H1 (cell line): Measurements from ENCODE around the gene INPP5B.

Experiments used
- EZH2 ChIP-seq: fragments of 200-600 bp; sonication (generic); IDR thresholded peaks from 2 replicates; pipeline ENCODE4 v1.7.1; 2012; ENCODE audit warnings: low read depth, mild to moderate bottlenecking, moderate library complexity, low read length, inconsistent platforms; ENCODE audit not compliant: severe bottlenecking
- HDAC2 ChIP-seq, 2 experiments: fragments of 300-600 bp in 1 of 2; sonication (generic) in 1 of 2; IDR thresholded peaks; 2 replicates each; pipeline ENCODE4 v1.6.1; 2011 to 2012; ENCODE audit warnings: low read depth in 2 of 2, low read length in 2 of 2, mild to moderate bottlenecking in 2 of 2, moderate library complexity in 2 of 2, borderline replicate concordance in 1 of 2, inconsistent platforms in 1 of 2
- RAD21 ChIP-seq, 2 experiments: IDR thresholded peaks in 1 of 2; conservative IDR thresholded peaks in 1 of 2; 2 replicates each; pipeline ENCODE4 v1.6.1; 2011; ENCODE audit warnings: low read depth in 2 of 2, low read length in 2 of 2, improper control_type of control experiment in 1 of 2, inconsistent platforms in 1 of 2, mild to moderate bottlenecking in 1 of 2, moderate library complexity in 1 of 2
- RBBP5 ChIP-seq: IDR thresholded peaks from 2 replicates; pipeline ENCODE4 v1.7.1; 2012; ENCODE audit warnings: low read depth, mild to moderate bottlenecking, inconsistent platforms, low read length, moderate library complexity, borderline replicate concordance
- RNF2 ChIP-seq: fragments of 200-900, 300-1000 bp; sonication (generic); IDR thresholded peaks from 2 replicates; pipeline ENCODE4 v1.7.1; 2016; ENCODE audit warnings: borderline replicate concordance, low read depth, mild to moderate bottlenecking, antibody characterized with exemption, low read length; ENCODE audit not compliant: poor library complexity, severe bottlenecking; ENCODE audit errors: missing control alignments
- RXRA ChIP-seq: IDR thresholded peaks from 2 replicates; pipeline ENCODE4 v1.6.1; 2011; ENCODE audit warnings: low read depth, mild to moderate bottlenecking, low read length, moderate library complexity; ENCODE audit not compliant: insufficient read depth
- TCF12 ChIP-seq: IDR thresholded peaks from 2 replicates; pipeline ENCODE4 v1.6.1; 2011; ENCODE audit warnings: low read depth, mild to moderate bottlenecking, low read length
- TF ChIP-seq, protein P1 (sequence below), 3 experiments: IDR thresholded peaks; 1 replicate in 2 of 3; 2 replicates in 1 of 3; pipeline versions ENCODE4 v1.5.1 to v1.6.1; 2011; ENCODE audit warnings: low read length in 3 of 3, mild to moderate bottlenecking in 3 of 3, inconsistent platforms in 2 of 3, low read depth in 1 of 3, moderate library complexity in 1 of 3; ENCODE audit not compliant: insufficient read depth in 1 of 3; ENCODE audit errors: control extremely low read depth in 1 of 3
- TF ChIP-seq, protein P2 (sequence below): IDR thresholded peaks from 2 replicates; pipeline ENCODE4 v1.6.1; 2012; ENCODE audit warnings: inconsistent platforms

DNA sequence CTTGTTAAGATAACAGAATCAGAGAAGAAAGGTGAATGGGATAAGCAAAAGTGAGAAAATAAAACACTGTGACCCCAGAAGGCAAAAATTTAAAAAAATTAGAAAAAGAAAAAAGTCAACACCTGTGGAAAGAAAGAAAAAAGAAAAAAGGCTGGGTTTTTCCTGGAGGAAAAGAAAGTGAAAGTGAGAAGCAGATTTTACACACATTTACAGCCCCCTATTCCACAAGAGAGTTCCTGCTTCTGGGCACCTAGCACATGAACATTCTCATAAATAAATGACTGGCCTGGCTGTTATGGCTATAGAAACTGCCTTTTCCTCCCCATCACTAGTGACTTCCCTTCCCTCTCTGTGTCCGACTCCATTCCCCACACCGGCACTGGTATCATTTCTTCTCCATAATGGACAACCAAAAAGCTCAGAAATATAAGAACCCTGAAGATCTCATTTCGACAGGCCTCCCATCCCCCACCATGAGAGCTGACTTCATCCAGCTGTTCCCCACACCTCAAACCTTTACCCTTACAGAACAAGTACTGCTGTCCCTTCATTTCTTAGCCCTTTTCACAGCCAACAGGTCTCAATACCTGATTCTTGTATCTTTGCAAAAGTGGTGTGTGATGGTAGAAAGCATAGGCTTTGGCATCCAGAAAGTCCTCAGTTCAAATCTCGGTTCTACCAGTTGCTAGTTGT, 100.1 kb downstream of the INPP5B start:
- TF ChIP-seq RBBP5 (no peak), TCF12 (no peak), RAD21 (IDR thresholded peaks at IDR 0.05 in 1 of 2, conservative IDR thresholded peaks at IDR 0.05 in 1 of 2; ENCODE audit: low read depth in 2 of 2, low read length in 2 of 2) (no peak), HDAC2 (IDR thresholded peaks at IDR 0.05; ENCODE audit: borderline replicate concordance in 1 of 2, low read depth in 2 of 2, low read length in 2 of 2) (no peak), RNF2 (no peak), EZH2 (no peak), RXRA (no peak)
- TF ChIP-seq, protein P1, sequence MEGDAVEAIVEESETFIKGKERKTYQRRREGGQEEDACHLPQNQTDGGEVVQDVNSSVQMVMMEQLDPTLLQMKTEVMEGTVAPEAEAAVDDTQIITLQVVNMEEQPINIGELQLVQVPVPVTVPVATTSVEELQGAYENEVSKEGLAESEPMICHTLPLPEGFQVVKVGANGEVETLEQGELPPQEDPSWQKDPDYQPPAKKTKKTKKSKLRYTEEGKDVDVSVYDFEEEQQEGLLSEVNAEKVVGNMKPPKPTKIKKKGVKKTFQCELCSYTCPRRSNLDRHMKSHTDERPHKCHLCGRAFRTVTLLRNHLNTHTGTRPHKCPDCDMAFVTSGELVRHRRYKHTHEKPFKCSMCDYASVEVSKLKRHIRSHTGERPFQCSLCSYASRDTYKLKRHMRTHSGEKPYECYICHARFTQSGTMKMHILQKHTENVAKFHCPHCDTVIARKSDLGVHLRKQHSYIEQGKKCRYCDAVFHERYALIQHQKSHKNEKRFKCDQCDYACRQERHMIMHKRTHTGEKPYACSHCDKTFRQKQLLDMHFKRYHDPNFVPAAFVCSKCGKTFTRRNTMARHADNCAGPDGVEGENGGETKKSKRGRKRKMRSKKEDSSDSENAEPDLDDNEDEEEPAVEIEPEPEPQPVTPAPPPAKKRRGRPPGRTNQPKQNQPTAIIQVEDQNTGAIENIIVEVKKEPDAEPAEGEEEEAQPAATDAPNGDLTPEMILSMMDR (IDR thresholded peaks at IDR 0.05; ENCODE audit: control extremely low read depth in 1 of 3, insufficient read depth in 1 of 3, low read depth in 1 of 3, low read length in 3 of 3): no peak
- TF ChIP-seq, protein P2, sequence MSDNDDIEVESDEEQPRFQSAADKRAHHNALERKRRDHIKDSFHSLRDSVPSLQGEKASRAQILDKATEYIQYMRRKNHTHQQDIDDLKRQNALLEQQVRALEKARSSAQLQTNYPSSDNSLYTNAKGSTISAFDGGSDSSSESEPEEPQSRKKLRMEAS: no peak
